GM18951 (cell line): ENCODE measurements around the gene PPP1R1C.
"Not testable (repeated sequence)": the region's sequence is repeated elsewhere in the genome, so short reads cannot be mapped to it uniquely, and the experiment has no call there.

Experiments used
- POLR2A ChIP-seq: IDR thresholded peaks from 4 replicates; pipeline ENCODE4 v1.6.1; 2011; ENCODE audit warnings: mild to moderate bottlenecking; ENCODE audit not compliant: insufficient read length, insufficient read depth; ENCODE audit errors: extremely low read depth
- in situ Hi-C: fragments of 300-500 bp; cut with MboI; formaldehyde crosslinking; loops from one replicate; pipeline ENCODE4 v1.12.0; 2022; ENCODE audit warnings: low sequenced_read_pairs, mixed read lengths, inconsistent platforms; ENCODE audit not compliant: unreplicated experiment

PPP1R1C gene

GRCh38 chr2:182014284-182014683 lies 28.6 kb downstream of the PPP1R1C start:
- in situ Hi-C loops = no loop called here

GRCh38 chr2:182015334-182016109 lies 29.9 kb downstream of the PPP1R1C start:
- no peak for TF ChIP-seq POLR2A
- in situ Hi-C loops = no loop called here

More at GRCh38 chr2:182014284-182014683, 28.6 kb downstream of the PPP1R1C start:
- TF ChIP-seq POLR2A = no peak

DNA sequence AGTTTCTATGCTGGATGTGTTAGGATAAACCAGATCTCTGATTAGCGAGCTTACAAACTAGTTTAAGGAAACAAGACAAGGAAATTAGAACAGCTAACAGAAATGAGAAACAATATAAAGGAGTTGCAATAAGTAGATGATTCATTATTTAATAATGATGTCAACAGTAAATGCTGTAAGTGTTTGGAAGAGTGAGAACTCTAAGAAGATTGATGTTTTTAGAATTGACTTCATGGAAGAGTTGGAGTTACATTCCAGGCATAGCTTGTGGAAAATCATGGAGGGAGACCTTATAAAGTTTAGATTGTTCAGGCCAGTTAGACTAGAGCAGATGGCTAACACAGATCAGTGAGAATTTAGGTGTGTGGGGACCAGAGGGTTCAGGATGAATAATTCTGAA lies 32.6 kb downstream of the PPP1R1C start:
- no peak for TF ChIP-seq POLR2A
- in situ Hi-C loops = no loop called here

GRCh38 chr2:182019731-182020130 lies 34.1 kb downstream of the PPP1R1C start:
- in situ Hi-C loops = no loop called here
- TF ChIP-seq POLR2A = no peak

DNA sequence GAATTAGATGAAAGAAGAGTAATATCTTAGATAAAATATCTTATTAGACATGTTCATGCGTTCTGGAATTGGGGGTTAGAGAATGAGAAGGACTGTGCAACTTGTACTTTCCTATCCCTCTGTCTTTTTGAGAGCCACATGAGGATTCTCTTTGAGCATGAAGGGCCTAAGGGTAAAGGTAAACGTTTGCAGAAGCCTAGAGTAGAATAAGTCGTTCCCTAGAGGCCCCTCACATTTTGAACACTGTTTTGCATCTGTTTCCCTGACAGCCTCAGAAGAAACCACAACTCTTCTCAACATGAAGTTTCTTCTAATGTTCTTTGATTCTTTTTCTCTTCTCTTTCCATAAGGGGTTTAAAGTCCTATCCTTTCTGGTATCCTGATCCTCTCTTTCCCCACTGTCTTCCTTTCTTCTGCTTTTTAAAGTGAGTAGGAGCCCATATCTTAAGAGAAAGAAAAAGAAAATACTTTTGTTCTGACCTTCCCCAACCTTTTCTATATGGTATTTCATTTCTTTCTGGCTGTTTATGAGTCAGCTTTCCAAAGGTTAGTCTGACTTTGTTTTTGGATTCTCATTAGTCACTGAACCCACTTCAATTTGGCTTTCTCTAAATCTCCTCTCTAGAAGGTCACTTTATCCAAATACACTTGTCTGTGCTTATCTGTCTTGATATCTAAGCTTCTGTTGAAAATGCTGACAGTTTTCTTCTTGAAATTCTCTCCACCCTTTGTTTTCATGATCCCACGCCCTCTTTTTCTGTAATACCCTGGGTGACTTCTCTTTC lies 34.8 kb downstream of the PPP1R1C start:
- in situ Hi-C loops = no loop called here
- TF ChIP-seq POLR2A = no peak

DNA sequence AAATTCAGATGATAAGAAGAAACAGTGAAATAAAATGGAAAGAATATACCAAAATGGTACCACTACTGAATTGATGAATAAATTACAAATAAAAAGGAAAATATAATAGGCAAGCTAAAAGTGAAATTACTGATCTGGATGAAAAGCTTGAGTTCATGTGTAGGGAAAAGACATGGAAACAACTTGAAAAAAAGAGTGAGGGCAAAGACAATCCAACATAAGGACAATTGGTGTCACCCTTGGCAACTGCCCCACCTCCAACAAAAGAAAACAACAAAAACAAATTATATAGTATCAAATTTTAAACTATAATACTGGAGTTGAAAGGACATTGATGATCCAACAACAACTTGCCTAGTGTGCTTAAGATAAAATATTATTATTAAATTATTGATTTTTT lies 37.6 kb downstream of the PPP1R1C start:
- in situ Hi-C loops = no loop called here
- no peak for TF ChIP-seq POLR2A

- in situ Hi-C loops = not testable (repeated sequence)
Measured at GRCh38 chr2:182030875-182031274, 45.2 kb downstream of the PPP1R1C start.

DNA sequence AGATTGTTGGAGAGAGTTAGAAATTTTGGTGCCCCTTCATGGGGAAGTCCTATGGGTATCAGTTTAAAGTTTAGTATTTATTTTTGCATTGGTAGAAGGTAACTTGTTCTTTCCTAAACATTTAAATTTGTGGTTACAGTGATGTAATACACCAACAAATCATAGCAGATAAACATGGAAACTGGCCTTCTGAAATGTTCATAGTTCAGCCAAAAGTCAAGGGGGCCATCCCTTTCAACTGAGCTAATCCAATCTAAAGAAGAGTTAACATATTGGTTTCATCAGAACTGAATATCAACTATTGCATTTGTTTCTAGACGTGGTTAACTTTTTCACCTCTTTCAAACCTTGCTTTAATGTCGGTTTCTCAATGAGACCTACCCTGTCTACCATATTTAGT lies 46.3 kb downstream of the PPP1R1C start:
- in situ Hi-C loops = no loop called here

GRCh38 chr2:182033449-182033848 lies 47.8 kb downstream of the PPP1R1C start:
- in situ Hi-C loops = no loop called here
- TF ChIP-seq POLR2A = no peak

More for the DNA sequence above, 46.3 kb downstream of the PPP1R1C start:
- TF ChIP-seq POLR2A = no peak

DNA sequence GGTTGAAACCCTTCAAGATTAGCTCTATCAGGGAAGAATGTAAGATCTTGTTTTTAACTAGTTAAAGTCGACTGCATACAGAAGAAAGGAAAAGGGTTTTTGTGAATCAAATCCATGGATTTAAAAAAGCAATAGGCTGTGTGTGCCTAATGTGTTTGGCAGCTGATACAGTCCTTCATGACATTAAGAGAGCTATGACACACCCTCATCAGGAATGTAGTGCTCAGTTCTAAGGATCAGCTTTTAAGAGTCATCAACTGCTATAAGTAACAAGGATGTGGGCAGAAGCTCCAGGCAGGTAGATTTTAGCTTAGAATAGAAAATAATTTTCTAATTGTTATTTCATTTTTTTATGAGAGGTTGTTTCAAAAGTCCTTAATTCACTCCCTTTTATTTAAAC lies 52.9 kb downstream of the PPP1R1C start:
- in situ Hi-C loops = no loop called here

GRCh38 chr2:182043021-182043420 lies 57.4 kb downstream of the PPP1R1C start:
- in situ Hi-C loops = no loop called here
- no peak for TF ChIP-seq POLR2A

More for the DNA sequence above, 52.9 kb downstream of the PPP1R1C start:
- no peak for TF ChIP-seq POLR2A

- TF ChIP-seq POLR2A = no peak
- in situ Hi-C loops = no loop called here
Measured at GRCh38 chr2:182043861-182044260, 58.2 kb downstream of the PPP1R1C start.

- in situ Hi-C loops = no loop called here
- TF ChIP-seq POLR2A = no peak
Measured at GRCh38 chr2:182047544-182047943, 61.9 kb downstream of the PPP1R1C start.

- no peak for TF ChIP-seq POLR2A
- in situ Hi-C loops = no loop called here
Measured at GRCh38 chr2:182048088-182048487, 62.4 kb downstream of the PPP1R1C start.

- no peak for TF ChIP-seq POLR2A
- in situ Hi-C loops = no loop called here
Measured at GRCh38 chr2:182048621-182049020, 63.0 kb downstream of the PPP1R1C start.
